Chondrocyte (in vitro differentiated cells): ENCODE results near the gene STK10. TPM values are rescaled to one million over a fixed set of nuclear protein-coding genes. Genes with fewer than 3 reads are reported as not detected.

Experiments used
- DNase-seq: peaks from one replicate; pipeline ENCODE4 v3.0.0; 2021; ENCODE audit warnings: mixed read lengths, low spot score
- H3K27ac Mint-ChIP-seq: one replicate; pipeline ENCODE4 v1.8.0; 2021; ENCODE audit warnings: mild to moderate bottlenecking, moderate library complexity, mixed read lengths; ENCODE audit not compliant: unreplicated experiment
- H3K27me3 Mint-ChIP-seq: 2 replicates; pipeline ENCODE4 v1.8.0; 2021; ENCODE audit warnings: low read depth, mixed read lengths
- H3K36me3 Mint-ChIP-seq: 2 replicates; pipeline ENCODE4 v1.8.0; 2021; ENCODE audit warnings: low read depth, mixed read lengths
- H3K4me1 Mint-ChIP-seq: 2 replicates; pipeline ENCODE4 v1.8.0; 2021; ENCODE audit warnings: low read depth, mild to moderate bottlenecking, mixed read lengths
- H3K4me3 Mint-ChIP-seq: one replicate; pipeline ENCODE4 v1.8.0; 2021; ENCODE audit warnings: mild to moderate bottlenecking, moderate library complexity, mixed read lengths; ENCODE audit not compliant: unreplicated experiment
- H3K9me3 Mint-ChIP-seq: 2 replicates; pipeline ENCODE4 v1.8.0; 2021; ENCODE audit warnings: low read depth, mixed read lengths
- CTCF ChIP-seq: fragments of 200-600 bp; sonication (generic); IDR thresholded peaks from 2 replicates; pipeline ENCODE4 v1.5.0; 2021; ENCODE audit warnings: antibody characterized with exemption, mild to moderate bottlenecking, moderate library complexity
- total RNA-seq: library from RNA; stranded (reverse); gene quantifications from 3 replicates; pipeline ENCODE4 v1.2.1, GENCODE V29; 2021

Gene STK10
- total RNA-seq, 1 donor from 2014 or later = 45.9 TPM

GRCh38 chr5:172188893-172189692, 1.1 kb upstream of the STK10 start:
- Mint-ChIP-seq H3K4me1 (peaks cover 41% of the 10 kb centered on the region), H3K27me3 (no peaks in the 10 kb centered on the region), H3K9me3 (no peaks in the 10 kb centered on the region), H3K36me3 (no peaks in the 10 kb centered on the region), H3K4me3 (peak overlapping the region; percentile 81), H3K27ac (peak overlapping the region; percentile 97)
- peak; percentile 2 for TF ChIP-seq CTCF
- no peak for DNase-seq

GRCh38 chr5:172187118-172188032, 649 bp downstream of the STK10 start:
- peaks cover 41% of the 10 kb centered on the region for H3K4me1 Mint-ChIP-seq
- no peak for DNase-seq
- H3K27ac Mint-ChIP-seq = peak overlapping the region; percentile 85
- H3K4me3 Mint-ChIP-seq = peak overlapping the region; percentile 96
- no peaks in the 10 kb centered on the region for H3K27me3 Mint-ChIP-seq
- H3K9me3 Mint-ChIP-seq = no peaks in the 10 kb centered on the region
- no peaks in the 10 kb centered on the region for H3K36me3 Mint-ChIP-seq
- peak; percentile 19 for TF ChIP-seq CTCF

GRCh38 chr5:172186114-172186695, 1.8 kb downstream of the STK10 start:
- Mint-ChIP-seq H3K27ac (peak overlapping the region; percentile 42), H3K36me3 (no peaks in the 10 kb centered on the region), H3K9me3 (no peaks in the 10 kb centered on the region), H3K4me3 (peak overlapping the region; percentile 96), H3K27me3 (no peaks in the 10 kb centered on the region), H3K4me1 (peaks cover 41% of the 10 kb centered on the region)
- DNase-seq = no peak
- TF ChIP-seq CTCF = no peak

GRCh38 chr5:172185096-172185461, 2.9 kb downstream of the STK10 start:
- no peak for DNase-seq
- H3K27ac Mint-ChIP-seq = no peak overlapping the region
- H3K4me3 Mint-ChIP-seq = no peak overlapping the region
- no peaks in the 10 kb centered on the region for H3K9me3 Mint-ChIP-seq
- H3K36me3 Mint-ChIP-seq = no peaks in the 10 kb centered on the region
- peaks cover 50% of the 10 kb centered on the region for H3K4me1 Mint-ChIP-seq
- H3K27me3 Mint-ChIP-seq = no peaks in the 10 kb centered on the region
- no peak for TF ChIP-seq CTCF

- Mint-ChIP-seq H3K27ac (no peak overlapping the region), H3K9me3 (no peaks in the 10 kb centered on the region)
- DNase-seq = no peak
These were observed 4.1 kb downstream of the STK10 start for GRCh38 chr5:172183881-172184280.

More at GRCh38 chr5:172183881-172184280, 4.1 kb downstream of the STK10 start:
- Mint-ChIP-seq H3K4me1 (peaks cover 50% of the 10 kb centered on the region), H3K36me3 (no peaks in the 10 kb centered on the region), H3K4me3 (no peak overlapping the region), H3K27me3 (no peaks in the 10 kb centered on the region)
- TF ChIP-seq CTCF = no peak
